Inflammatory macrophage treated with lipopolysaccharide for 4 hours (primary cell): ENCODE data around the gene TNNT1.
"Not testable (repeated sequence)": the region's sequence is repeated elsewhere in the genome, so short reads cannot be mapped to it uniquely, and the experiment has no call there.

Source experiments
- DNase-seq: peaks from one replicate; pipeline ENCODE4 v3.0.0-alpha.2; 2020

TNNT1 gene, protein sequence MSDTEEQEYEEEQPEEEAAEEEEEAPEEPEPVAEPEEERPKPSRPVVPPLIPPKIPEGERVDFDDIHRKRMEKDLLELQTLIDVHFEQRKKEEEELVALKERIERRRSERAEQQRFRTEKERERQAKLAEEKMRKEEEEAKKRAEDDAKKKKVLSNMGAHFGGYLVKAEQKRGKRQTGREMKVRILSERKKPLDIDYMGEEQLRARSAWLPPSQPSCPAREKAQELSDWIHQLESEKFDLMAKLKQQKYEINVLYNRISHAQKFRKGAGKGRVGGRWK

DNA sequence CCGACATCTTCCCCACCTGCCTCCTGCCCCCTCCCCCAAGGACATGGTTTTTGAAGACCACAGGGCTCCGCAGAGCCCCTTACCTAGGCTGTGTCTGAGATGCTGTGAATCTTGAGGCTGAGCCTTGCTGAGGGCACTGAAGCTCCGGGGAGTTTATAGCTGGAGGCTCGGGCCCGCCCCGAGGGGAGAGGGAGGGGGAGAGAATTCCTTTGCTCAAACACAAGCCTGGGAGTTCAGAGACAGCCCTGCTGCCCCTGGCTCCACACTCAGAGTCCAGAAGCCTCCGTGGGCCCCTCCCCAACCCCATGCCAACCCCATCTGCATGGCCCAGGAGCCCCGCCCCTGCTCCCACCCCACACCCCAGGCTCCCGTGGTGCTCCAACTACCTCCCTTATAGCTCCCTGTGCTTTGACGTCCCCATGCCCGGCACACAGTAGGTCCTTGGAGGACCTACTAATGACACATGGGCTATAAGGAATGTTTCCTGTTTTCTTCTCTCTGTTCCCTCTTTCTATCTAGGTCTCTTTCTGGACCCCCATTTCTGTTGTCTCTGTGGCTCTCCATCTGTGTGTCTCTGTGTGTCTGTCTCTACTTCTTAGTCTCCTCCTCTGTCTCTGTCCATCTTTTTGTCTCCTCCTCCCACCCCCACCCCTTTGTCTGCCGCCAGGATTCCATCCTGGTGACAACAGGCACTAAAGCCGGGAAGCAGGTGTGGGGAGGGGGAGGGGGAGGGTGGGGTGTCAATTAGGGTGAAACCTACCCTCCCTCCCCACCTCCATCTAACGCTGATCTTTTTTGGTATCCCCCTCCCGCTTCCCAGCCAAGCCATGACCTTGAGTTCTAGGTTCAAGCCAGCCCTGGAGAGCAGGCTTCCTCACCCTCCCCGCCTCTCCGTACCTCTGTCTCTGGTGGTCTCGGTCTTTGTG is at the start of gene TNNT1:
Gene TNNT1, minus strand, starts transcription at position 129 of the 926 bp plus-strand sequence. CDS start 2,049 bp downstream, outside the sequence.
- DNase-seq: no peak

DNA sequence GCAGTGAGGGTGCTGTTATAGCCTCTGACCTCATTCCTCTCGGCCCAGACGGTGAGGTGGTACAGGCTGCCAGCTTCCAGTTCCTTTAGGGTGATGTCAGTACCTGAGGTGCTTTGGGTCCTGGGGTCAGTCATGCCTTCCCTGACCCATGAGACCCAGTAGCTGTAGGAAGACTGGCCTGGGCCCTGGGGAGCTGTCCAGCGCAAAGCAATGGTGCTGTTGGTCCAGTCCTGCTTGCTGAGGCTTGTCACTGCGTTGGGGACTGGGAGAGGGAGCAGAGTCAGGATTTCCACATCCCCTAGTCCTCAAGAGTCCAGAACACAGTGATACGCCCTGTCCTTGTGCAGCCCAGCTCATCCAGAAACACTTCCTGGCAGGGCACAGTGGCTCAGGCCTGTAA is 49.6 kb upstream of the TNNT1 start:
- no peak for DNase-seq

DNA sequence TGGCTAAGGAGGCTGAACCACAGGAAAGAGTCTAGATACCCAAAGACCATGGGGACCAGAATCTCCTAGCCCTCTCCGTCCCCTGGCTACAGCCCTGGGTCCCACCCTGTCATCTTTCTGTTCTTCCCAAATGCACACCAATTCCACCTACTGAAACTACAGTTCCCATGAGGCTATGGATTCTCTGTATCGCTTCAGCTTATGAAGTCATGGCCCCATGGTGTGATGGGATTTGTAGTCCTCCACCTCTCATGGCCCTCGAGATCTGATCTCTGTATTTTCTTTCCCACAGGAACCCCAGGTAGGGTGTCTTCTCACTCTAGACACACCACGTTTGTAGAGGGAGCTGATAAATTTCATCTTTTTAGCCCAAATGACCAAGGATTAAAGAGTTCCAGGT is 48.5 kb upstream of the TNNT1 start:
- DNase-seq: no peak

DNA sequence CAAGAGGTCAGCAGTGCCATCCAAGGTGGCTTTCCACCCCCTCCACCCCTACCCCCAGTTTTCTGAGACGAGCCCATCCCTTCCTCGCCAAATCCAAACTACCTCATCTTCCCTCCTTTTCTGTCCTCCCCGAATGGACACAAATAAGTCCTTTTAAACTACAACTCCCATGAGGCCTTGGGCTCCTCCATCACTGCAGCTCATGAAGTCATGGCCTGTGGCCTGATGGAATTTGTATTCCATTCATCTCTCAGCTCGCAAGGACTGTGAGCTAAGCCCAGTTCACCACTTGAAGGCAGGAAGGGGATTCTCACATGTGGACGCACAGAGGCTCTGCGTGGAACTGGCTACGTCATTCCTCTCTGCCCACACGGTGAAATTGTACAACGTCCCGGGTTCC is 47.8 kb upstream of the TNNT1 start:
- DNase-seq: no peak

DNA sequence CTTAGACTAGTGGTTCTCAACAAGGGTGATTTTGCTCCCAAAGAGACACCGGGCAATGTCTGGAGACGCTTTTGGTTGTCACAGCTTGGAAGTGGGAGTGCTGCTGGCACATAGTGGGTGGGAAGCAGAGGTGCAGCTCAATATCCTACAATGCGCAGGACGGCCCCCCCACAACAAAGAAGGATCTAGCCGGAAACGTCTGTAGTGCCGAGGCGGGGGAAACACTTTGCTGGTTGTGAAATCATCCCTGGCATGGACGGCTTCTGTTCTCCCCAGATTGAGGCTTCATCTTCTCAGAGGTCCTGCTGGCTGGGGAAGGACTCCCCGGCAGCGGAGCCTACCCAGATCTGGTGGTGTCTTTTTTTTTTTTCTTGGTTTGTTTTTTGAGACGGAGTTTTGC is 44.5 kb upstream of the TNNT1 start:
- no peak for DNase-seq

DNA sequence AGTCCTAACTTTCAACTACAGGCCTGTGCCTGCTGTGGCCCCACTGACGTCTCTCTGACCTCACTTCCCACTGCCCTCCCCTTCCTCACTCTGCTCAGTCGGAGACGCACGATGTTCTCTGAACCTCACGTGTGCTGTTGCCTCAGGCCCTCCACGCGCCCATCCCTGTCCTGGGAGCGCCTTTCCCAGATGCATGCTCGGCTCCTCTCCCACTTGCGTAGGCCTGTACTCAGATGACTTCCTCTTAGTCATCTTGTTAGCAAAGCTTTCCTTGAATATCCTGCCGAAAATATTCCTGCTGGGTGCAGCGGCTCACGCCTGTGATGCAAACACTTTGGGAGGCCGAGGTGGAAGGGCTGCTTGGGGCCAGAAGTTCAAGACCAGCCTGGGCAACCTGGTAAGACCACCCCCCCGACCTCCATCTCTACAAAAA is 40.4 kb upstream of the TNNT1 start:
- peak; percentile 59 for DNase-seq

DNA sequence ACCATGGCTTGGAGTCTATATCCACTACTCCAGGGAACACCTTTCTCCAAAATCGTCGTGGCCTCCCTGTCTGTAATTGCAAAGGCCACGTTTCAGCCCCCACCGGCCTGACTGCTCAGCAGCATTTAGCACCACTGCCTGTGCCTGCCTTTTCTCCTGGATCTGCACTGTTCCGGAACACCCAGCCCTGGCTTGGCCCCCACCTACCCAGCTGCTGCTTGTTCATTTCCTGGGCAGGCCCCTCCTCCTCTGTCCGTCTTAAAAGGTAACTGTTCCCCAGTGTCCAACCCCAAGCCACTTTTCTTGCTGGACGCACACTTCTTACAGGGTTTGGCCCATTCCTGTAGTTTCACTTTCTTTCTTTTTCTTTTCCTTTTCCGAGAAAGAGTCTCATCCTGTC is 39.6 kb upstream of the TNNT1 start:
- no peak for DNase-seq

DNA sequence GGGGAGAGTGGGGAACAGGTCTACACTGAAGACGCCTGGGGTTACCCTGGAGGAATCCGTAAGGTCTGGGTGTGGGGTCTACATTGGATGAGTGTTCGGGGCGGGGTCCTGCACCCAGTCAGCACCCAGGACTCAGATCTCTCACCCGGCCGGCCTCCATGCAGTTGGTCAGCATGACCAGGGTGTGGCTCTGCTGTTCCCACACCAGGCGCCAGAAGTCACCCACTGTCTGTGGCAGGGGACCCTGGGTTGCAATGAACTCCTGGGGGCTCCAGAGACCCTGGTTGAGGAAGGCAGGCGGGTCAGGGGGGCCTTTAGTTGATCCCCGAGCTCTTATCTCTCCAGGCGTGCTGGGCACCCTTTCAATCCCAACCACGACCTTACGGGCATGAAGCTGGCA is 37.1 kb upstream of the TNNT1 start:
- no peak for DNase-seq

DNA sequence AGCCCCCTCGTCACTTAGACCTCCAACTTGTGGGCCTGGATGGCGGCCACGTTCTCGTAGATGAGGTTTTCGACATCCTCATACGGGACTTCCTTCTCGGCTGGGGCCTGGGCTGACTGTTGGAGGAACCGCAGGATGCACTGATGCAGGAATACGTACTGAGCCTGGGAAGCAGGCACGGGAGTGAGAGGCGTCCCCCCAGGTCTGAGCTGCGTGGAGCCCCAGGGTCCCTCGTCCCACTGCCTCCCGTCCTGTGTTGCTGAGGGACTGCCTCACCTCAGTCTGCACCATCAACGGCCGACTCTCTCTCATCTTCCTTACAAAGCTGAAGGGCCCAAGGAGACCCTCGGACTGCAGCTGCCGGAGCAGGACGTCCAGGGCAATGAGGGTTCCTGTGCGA is 32.7 kb upstream of the TNNT1 start:
- DNase-seq: no peak

DNA sequence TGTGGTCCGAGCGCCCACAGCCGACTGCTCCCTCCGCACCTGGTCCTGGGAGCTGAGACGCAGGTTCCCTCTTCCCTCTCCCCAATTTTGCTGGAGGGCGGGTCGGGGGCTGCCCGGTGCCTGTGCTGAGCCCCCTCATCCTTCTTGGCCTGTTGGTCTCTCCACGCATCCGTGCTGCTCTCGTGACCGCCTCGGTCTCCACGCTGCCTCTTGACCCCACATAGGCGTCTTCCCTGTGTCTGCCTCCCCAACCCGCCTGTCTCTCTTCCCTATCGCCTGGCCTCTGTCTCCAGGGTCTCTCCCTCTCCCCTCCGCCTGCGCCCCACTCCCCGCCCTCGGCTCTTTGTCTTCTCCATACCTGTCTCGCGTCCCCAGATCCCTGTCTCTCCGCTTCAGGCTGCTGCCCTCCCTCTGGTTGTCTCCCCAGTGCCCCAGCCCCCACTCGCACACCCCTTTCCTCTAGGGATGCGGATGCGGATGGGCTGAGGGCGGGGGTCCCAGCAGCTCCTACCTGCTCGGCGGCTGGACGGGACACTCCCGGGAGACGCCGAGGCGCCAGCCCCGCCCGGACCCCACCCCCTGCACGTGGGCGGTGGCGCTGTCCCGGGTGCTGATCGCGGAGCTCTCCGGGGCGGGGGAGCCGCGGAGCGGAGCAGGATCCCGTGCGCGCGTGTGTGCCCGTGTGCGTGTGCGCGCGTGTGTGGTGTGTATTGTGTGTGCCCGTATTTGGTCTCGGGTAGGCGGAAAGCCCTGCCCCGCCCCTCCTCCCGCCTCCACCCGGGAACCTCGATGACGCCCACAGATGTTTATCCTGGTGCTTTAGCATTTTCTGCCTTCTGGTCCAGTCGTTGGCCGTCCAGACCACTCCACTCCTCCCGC is 30.8 kb upstream of the TNNT1 start, which contains the start of gene SYT5:
Gene SYT5, minus strand, starts transcription at position 684 of the 879 bp plus-strand sequence. CDS start 1,248 bp downstream, outside the sequence.
- DNase-seq: peak; percentile 13

DNA sequence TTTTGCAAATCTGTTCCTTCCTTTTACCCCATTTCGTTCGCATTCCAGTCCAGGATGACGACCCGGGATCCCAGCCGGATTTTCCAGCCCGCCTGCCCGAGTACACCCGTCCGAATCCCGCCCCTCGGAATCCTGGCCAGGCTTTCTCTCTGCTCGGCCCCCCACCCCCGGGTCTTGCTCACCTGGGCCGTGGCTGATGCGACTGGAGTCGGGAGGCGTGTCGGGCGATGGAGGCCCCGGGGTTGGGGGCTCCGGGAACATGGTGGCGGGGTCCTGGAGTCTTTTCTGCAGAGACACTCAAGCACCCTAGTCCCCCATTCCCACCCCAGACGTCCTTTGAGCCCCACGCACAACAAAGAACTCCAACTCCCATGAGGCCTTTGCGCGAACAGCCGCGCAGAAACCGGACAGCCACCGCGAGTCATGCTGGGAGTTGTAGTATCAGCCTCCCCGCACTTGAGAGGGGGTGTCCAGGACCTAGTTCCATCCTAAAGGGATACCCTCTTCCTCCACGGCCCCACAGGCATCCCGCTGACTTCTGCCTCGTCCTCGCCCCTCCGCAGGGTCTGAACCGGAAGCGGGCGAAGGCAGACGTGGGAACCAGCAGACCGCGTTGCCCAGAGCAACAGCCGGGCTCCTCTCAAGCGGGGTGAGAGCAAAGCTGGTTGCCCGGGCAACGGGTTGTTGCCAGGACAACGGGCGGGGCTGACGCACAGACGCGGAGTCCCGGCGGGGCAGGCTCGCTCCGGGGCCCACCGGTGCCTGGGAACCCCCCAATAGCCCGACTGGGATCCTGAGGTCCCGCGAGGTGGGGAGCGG is 30.0 kb upstream of the TNNT1 start:
- DNase-seq: peak; percentile 49

DNA sequence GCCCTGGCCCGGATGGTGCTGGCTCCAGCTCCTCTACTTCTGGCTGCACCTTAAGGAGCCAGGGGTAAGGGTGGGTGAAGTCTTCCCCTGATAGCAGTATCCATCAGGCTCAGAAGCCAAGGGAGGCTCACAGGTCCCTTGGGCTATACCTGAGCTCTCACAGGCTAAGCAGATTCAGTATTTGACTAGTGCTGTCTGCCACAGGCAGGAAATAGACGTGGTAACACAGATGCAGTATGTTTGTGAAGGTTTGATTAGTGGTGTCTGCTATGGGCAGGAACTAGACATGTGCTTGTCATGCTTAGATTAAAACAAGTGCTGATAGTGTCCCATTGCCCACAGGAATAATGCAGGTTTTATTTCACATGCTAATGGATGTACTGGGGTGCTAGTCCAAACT is 27.1 kb upstream of the TNNT1 start:
- no peak for DNase-seq

DNA sequence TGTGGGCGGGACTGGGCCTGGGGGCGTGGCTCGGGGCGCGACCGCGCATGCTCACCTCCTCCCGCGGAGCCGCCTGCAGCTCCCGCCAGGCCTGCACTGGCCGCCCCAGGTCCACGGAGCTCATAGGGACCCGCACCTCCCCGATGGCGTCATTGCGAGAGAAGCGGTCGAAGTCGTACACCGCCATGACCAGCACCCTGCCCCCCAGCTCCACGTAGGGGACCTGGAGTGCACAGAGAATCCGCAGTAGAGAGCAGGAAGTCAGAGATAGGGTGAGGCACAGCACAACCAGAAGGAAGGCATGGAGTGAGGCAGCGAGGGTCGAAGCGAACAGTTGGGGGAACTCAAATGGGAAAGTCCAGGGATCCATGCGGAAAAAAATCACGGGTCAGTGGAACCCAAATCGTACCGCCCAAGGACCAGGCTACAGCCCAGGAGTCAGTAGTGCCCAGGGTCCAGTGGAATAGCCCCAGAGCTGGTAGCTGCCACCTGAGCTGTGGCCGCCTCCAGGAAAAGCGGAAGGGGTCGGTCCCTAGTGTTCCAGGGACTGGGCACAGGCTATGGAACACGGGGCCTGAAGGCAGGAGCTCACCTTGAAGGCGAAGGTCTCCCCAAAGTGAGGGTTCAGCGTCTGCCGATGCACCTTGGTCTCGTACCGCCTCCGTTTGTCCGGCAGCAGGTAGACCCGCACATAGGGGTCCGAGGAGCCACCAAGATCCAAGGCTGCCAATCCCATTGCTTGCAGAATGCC is 26.3 kb upstream of the TNNT1 start:
- DNase-seq: no peak

DNA sequence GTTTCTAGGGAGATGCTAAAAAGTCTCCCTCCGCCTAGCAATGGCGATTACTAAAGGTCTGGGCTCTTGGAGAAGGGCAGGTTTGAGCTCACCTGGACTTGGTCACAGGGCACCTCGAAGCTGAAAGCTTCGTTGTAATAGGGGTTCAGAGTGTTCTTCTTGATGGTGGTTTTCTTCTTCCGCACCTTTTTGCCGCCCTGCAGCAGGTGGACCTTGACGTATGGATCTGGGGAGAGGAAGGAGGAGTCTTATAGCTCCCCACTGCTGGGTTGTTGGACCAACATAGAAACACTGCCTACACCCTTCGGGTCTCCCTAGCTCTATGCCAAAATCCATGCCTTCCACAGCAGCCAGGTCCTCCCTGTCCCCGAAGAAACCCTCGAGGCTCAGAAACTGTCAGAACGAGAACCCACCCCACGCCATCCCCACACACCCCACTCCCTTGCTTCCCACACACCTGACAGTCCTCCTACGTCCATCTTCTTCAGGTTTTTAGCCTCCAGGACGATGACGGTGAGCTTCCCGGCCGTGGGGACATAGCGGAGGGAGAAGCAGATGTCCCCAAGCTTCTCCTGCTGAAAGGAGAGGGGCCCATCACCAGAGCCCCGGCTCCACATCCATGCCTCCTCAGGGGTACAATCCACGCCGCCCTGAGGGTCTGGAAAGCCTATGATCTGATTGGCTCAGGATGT is 25.6 kb upstream of the TNNT1 start:
- no peak for DNase-seq

DNA sequence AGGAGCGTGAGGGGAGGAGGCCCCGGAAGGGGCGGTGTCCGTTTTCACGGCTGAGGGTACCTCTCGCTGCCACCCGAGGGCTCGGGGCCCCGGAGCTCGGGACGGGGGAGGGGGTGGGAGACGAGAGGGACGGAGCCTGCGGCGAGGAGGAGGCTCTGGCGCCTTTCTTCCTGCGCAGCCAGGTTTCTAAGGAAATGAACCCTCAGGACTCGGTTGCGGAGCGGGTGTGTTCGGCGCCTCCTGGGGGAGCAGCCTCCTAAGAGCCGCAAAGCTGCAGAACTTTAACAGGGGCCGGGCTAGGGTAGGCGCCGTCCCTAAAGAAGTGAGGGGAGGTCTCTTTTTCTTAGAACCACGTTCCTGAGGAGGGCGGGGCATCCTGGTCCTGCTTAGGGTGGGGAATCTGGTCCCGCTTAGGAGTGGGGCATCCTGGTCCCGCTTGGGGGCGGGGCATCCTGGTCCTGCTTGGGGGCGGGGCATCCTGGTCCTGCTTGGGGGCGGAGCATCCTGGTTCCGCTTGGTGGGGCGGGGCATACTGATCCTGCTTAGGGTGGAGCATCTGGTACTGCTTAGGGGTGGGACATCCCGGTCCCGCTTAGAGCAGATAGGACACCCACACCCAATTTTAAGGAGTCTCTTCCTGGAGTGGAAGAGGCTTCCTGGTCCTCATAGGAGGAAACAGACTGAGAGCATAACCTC is 24.9 kb upstream of the TNNT1 start:
- peak; percentile 31 for DNase-seq

DNA sequence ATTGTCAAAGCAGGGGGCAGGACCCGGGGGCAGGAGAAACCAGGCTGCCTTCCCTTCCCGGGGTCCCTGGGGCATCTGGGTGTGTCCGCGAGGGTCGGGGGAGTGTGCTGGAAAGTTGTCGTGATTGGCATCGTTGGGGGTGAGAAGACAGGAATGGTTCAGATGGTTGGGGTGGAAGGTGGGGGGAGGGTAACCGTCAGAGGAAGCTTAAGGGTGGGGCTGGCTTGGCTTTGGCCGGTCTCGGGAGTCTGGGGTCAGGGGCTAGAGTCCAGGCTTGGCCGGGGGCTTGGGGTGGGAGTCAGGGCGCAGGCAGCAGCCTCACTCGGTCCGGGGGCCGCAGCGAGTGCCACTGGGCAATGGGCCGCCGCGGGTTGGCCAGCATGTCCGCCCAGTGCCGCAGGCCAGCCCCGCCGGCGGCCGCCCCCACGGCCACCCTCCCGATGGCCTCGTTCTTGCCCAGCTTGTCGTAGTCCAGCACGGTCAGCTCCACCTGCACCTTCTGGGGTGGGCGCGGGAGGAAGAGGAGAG is 24.2 kb upstream of the TNNT1 start:
- no peak for DNase-seq

DNA sequence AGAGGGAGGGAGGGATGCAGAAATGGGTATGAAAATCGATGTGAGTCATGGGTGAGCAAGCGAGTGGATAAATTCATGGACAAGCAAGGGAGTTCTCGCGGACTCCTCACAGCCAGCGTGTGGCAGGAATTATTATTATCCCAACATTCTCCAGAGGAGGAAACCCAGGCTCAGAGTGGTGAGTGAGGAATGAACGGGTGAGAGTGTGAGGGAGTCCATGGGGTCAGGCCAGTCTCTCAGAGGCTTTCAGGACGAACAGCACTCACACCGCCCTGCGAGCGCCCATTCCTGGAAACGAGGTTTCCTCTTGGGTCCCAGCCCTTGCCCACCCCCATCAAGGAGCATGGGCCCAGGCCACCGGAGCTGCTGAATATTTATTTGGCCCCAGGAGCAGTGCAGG is 23.7 kb upstream of the TNNT1 start:
- no peak for DNase-seq

DNA sequence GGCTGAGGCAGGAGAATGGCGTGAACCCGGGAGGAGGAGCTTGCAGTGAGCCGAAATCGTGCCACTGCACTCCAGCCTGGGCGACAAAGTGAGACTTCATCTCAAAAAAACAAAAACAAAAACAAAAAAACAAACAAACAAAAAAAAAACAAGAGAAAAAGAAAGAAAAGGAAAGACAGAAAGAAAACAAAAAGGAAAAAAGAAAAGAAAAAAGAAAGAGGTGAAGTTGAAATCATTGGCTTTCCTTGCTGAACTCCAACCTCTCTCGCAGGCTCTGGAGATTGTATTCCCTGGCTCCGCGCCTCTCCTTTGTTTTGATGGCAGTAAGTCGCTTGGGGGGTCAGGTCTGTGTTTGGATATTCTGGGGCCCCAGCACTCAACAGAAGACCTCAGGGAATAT is 23.3 kb upstream of the TNNT1 start:
- not testable (repeated sequence) for DNase-seq

DNA sequence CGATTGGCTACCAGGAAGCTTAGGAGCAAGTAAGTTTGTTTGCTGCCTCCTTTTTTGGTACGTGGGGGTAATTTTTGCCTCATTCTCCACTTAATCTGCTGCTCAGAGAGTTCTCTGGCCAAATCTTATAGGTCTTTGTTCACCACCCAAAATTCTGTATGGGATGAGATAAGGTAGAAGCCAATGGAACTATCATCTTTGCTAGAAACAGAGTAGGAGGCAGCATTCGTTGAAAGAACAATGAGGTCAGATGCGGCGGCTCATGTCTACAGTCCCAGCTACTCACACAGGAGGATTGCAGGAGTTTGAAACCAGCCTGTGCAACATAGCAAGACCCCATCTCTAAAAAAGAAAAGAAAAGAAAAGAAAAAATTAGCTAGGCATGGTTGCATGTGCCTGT is 22.4 kb upstream of the TNNT1 start:
- no peak for DNase-seq

DNA sequence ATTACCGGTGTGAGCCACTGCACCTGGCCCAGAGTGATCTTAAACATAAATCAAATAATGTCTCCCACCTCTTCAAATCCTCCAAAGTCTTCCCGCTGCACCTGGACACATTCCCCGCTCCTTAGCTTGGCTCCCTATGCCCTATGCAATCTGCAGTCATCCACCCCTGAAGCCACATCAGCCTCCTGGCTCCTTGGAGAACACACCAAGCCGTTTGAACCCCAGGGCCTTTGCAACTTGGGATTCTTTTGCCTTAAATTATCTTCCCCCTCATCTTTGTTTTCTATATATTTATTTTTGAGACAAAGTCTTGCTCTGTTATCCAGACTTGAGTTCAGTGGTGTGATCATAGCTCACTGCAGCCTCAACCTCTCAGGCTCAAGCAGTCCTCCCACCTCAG is 20.1 kb upstream of the TNNT1 start:
- DNase-seq: no peak
